GM12875 (cell line): ENCODE results near the gene HSPBP1.

Experiments
- H3K4me3 ChIP-seq: one replicate; pipeline ENCODE4 v1.5.1; 2011; ENCODE audit warnings: low read depth, low read length, control low read depth
- TF ChIP-seq, protein P1 (sequence below): IDR thresholded peaks from 2 replicates; pipeline ENCODE4 v1.5.1; 2011; ENCODE audit warnings: low read depth, mild to moderate bottlenecking, control low read depth, inconsistent platforms, low read length, moderate library complexity, borderline replicate concordance; ENCODE audit not compliant: insufficient read depth

HSPBP1 gene

GRCh38 chr19:55319785-55320184 is 39.9 kb upstream of the HSPBP1 start:
- TF ChIP-seq, protein P1, sequence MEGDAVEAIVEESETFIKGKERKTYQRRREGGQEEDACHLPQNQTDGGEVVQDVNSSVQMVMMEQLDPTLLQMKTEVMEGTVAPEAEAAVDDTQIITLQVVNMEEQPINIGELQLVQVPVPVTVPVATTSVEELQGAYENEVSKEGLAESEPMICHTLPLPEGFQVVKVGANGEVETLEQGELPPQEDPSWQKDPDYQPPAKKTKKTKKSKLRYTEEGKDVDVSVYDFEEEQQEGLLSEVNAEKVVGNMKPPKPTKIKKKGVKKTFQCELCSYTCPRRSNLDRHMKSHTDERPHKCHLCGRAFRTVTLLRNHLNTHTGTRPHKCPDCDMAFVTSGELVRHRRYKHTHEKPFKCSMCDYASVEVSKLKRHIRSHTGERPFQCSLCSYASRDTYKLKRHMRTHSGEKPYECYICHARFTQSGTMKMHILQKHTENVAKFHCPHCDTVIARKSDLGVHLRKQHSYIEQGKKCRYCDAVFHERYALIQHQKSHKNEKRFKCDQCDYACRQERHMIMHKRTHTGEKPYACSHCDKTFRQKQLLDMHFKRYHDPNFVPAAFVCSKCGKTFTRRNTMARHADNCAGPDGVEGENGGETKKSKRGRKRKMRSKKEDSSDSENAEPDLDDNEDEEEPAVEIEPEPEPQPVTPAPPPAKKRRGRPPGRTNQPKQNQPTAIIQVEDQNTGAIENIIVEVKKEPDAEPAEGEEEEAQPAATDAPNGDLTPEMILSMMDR: no peak
- no peak overlapping the region for H3K4me3 ChIP-seq

DNA sequence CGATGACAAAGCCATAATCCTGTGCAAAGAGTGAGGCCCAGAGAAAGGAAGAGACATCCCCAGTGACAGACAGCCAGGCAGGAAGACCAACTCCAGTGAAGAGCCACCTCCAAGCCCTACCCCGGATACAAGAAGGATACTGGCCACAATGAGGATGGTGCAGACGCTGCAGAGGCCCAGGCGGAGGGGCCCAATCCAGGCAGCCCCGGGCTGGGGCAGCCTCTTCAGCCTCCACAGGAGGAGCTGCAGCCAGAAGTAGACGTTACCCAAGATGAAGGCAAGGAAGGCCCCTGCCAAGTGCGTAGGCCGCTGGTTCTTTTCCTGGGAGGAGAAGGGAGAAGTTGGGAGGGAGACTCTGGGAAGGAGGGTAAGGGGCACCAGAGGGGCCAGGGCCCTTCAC is 36.7 kb upstream of the HSPBP1 start:
- TF ChIP-seq, protein P1: no peak
- H3K4me3 ChIP-seq: no peak overlapping the region

DNA sequence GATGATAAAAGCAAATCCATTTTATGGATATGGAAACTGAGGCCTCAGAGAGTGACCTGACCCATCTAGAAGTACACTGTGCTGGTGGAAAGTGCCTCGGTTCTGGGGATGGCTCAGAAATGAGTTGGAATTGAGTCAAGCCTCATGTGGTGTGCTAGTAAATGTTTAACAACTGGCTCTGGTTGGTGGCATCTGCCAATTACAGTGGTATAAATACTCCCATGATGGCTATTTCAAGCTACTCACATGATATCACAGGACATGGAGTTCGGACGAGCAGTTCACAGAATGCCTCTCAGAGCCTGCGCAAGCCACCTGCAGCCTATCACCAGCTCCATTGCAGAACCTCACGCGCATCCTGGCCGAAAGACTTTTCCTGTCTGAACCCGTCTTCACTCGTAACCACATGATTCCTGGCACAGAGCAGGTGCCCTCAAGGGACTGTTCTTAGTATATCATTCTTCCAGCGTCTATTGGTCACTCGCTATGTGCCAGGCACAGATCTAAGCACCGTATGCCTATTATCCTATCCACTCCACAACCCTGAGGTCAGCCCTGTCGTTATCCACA is 36.1 kb upstream of the HSPBP1 start:
- H3K4me3 ChIP-seq: no peak overlapping the region
- TF ChIP-seq, protein P1: no peak

- no peak overlapping the region for H3K4me3 ChIP-seq
- TF ChIP-seq, protein P1: no peak
Observed at GRCh38 chr19:55314396-55314795, 34.5 kb upstream of the HSPBP1 start.

GRCh38 chr19:55312621-55313512 is 33.0 kb upstream of the HSPBP1 start:
- H3K4me3 ChIP-seq: no peak overlapping the region
- TF ChIP-seq, protein P1: no peak

- TF ChIP-seq, protein P1: no peak
- no peak overlapping the region for H3K4me3 ChIP-seq
Observed at GRCh38 chr19:55311797-55312196, 31.9 kb upstream of the HSPBP1 start.

DNA sequence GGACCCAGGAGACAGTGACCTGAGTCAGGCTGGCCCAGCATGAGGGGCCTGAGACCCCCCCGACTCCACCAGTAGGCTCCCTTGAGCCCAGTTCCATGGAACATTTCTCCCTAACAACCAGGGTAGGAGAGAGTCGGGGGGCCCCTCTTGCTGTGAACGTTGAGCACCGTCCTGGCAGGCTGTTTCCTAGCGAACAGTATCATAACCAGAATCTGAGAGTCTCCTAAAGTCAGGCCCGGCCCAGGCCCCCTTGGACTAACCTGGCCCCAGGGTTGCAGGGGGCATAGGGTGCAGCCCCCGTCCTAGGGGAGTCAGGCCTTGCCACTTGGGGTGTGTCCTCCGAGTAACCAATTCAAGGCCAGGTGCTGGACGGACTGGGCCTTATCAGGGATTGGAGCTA is 31.5 kb upstream of the HSPBP1 start:
- no peak overlapping the region for H3K4me3 ChIP-seq
- TF ChIP-seq, protein P1: no peak
